GM12873 (cell line): ENCODE results near the gene FCHSD2.

ENCODE experiments used
- TF ChIP-seq, protein P1 (sequence below): IDR thresholded peaks from 2 replicates; pipeline ENCODE4 v1.5.1; 2012; ENCODE audit warnings: low read depth, mild to moderate bottlenecking, moderate library complexity, low read length, control low read depth; ENCODE audit not compliant: insufficient read depth; ENCODE audit errors: missing control alignments

Gene FCHSD2

DNA sequence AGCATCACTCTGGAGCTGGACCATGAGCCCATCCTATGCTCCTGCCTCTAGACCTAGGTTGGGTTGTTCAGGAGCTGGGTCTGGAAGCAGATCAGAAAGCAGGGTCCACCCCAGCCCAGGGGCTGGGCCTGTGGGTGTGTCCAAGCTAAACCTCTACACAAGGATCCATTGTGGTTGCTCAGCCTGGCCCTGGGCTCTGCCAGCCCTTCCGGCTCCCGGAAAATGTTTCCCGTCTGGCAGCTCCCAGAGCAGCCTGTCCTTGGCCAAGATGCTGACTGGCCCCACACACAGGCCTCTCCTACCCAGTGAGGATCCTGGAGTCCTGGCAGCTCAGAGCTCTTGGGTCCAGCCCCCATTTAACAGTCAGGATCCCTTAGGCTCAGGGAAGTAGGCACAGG, 35.3 kb upstream of the FCHSD2 start:
- TF ChIP-seq, protein P1, sequence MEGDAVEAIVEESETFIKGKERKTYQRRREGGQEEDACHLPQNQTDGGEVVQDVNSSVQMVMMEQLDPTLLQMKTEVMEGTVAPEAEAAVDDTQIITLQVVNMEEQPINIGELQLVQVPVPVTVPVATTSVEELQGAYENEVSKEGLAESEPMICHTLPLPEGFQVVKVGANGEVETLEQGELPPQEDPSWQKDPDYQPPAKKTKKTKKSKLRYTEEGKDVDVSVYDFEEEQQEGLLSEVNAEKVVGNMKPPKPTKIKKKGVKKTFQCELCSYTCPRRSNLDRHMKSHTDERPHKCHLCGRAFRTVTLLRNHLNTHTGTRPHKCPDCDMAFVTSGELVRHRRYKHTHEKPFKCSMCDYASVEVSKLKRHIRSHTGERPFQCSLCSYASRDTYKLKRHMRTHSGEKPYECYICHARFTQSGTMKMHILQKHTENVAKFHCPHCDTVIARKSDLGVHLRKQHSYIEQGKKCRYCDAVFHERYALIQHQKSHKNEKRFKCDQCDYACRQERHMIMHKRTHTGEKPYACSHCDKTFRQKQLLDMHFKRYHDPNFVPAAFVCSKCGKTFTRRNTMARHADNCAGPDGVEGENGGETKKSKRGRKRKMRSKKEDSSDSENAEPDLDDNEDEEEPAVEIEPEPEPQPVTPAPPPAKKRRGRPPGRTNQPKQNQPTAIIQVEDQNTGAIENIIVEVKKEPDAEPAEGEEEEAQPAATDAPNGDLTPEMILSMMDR: no peak

DNA sequence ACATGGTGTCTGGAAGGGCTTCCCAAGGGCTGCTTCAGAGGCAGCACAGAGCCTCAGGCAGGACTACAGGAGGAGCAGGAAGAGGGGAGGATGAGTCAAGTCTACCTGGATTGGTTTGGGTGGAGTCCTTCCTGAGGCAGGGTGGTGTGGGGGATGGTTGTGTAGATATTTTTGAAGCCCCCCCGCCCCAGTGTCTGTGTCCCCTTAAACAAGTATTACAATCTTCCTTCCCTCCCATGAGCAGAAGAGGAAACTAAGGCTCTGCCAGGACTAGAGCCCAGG, 34.7 kb upstream of the FCHSD2 start:
- TF ChIP-seq, protein P1: no peak

DNA sequence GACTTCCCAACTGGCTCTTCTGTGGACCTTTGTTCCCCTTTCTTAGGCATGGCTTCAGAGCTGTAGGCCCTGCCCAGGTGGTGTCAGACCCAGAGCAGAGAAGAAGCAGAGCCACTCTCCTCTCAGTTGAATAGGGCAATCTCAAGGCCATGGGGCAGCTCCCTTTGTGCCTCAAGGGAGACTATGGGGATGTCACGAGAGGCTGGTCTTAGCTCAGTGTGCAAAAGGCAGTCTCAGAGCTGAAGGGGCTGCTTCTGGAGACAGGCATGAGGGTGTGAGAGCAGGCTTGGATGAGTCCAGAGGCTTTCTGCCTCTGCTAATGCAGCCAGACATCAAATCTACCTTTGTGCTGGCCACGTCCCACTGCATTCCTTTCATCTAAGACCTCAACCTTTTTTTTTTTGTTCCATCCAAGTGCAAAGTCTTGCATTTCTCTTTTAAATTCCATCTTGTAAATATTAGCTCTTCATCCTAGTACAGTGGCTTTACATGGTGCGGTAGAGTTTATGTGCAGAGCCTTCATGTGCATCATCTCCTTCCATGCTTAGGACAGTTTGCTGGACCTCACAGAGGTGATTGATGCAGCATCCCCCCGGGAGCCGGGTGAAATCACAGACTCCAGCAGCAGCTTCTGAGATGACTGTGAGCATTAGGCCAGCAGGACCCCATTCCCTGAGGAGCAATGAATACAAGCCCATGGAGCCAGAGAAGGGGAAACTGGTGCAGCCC, 34.2 kb upstream of the FCHSD2 start:
- TF ChIP-seq, protein P1: no peak

DNA sequence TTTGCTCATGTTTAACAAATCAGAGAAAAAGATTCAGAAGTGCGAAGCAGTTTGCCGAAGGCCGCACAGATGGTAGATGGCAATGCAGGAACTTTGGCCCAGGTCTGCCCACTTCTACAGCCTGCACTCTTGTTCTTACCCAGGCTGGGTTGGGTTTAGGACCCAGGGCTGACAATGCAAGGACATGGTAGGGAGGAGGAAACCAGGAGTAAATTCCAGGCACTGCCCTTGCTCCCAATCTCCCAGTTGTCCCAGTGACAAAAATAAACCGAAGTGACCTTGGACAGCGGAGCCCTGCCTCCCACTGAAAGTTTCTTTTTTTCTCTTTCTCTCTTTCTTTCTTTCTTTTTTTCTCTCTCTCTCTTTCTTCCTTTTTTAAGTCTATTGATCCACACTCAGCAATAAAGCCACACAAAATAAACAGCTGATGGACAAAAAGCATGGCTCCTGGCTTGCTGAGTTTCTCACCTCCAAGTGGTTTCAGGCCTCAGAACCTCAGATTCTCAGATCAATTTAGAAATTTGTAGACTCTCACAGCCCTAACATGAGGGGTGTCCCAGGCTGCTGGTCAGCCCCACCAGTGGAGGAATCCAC, 33.5 kb upstream of the FCHSD2 start:
- TF ChIP-seq, protein P1: no peak

DNA sequence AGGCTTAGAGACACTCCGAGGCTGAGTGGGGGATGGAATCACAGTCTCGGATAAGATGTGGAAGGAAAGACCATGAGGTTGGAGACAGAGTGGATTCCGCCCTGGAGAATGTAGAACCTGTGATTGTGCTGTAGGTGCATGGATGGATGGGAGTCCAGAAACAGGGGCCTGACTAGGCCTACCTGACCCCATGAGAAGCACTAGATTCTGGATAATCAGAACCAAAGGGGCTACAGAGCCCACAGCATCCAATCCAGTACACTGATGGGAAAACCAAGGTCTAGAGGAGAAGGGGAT, 32.3 kb upstream of the FCHSD2 start:
- TF ChIP-seq, protein P1: no peak

DNA sequence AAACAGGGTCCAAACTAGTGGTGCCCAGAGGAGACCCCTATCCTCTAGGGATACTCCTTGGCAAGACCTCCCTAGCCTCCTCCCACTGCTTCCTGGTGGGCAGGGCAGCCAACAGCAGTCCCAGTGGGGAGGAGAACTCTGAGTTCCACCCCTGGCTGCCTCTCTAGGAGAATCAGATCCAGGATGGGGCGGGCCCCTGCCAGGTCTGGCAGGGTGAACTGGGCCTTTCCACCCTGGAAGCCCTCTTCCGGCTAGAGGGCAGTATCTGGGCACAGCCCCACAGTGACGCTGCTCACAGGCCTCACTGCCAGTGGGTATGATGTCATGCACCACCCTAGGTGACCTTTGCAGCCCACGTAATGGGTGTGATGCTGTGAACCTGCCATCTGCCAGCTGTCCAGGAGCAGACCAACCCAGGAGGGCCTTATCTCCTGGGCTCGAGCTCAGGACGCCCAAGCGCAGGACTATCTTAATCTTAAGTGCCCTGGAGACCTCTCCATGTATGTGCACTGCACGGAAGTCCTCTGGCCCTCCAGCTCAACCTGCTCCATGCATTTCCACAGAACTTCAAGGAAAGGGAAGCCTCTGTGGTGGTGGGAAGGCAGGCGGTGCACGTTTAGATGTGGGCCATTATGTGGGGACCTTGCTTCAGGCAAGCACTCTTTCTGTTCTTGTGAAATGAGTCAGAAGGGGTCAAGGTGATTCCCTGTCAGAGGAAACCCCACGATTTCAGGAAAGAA, 31.8 kb upstream of the FCHSD2 start:
- TF ChIP-seq, protein P1: no peak

DNA sequence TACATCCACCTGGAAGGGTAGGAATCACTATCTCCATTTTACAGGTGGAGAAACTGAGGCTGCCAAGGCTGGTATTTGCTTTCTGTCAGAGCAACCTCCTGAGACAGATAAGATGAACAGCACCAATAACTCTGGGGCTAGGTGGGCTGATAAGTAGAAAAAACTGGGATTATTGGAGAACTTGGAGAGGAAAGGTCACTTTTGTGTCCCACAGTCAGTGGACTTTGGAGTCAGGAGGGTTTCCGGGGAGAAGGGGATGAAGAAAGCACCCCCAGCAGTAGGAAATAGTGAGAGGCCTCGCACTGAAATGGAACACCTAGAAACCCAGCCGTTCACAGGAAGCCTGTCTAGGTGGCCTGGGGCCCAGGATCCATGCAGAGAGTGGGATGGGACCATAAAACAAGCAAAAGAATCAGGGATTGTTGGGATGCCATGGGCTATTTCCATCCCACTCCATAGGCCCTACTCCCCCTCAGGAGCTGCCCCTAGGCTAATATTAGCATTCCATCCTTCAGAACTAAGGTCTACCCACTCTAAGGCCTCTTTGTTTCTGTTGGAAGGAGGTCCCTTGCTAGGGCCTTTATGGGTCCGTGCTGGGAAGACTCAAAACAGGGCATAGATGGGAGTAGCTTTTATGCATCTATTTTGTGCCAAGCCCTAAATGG, 31.0 kb upstream of the FCHSD2 start:
- TF ChIP-seq, protein P1: no peak
